ENCODE results near the gene DPP10.
"Not testable (repeated sequence)": the region's sequence is repeated elsewhere in the genome, so short reads cannot be mapped to it uniquely, and the experiment has no call there.

DPP10 gene

GRCh38 chr2:114507744-114508143 is 65.3 kb downstream of the DPP10 start:
- DNase-seq (ENCODE audit: low read depth, low spot score) = no peak

GRCh38 chr2:114515882-114516281 is 73.4 kb downstream of the DPP10 start:
- DNase-seq (ENCODE audit: low read depth, low spot score) = no peak

DNA sequence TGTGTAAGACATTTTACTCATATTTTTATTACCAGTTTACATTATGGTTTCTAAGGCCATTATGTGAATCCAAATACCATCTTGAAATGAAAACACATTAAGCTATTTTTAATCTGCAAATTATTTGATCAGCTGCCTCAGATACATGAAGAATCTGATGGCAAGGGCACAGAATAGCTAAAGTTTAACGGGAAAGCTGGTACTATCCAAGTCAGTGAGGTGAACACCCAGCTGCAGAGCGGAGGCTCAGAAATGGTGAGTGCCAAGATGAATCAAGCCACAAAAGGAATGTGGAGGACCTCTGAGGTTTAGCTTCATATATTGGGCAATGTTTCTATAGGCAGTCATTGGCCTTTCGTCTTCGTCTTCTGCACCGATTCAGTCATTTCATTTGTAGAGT is 75.1 kb downstream of the DPP10 start:
- no peak for DNase-seq (ENCODE audit: low read depth, low spot score)

DNA sequence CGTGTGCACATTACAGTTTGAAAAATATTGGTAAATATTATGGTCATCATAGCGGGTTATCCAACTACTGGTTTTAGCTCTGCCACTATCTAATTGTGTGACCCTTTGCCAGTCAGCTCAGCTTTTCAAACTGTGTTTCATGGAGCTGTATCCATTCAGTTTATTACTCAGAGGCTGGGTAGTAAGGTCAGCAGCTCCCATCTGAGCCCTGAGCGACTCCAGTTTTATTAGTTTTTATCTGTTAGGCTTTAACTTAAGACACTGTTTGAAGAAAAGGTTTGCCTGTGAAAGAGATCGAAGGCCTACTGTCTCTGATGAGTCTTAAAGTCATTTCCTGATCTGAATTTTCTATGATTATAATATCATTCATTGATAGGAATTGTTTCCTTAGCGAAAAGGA is 76.3 kb downstream of the DPP10 start:
- DNase-seq (ENCODE audit: low read depth, low spot score) = no peak

DNA sequence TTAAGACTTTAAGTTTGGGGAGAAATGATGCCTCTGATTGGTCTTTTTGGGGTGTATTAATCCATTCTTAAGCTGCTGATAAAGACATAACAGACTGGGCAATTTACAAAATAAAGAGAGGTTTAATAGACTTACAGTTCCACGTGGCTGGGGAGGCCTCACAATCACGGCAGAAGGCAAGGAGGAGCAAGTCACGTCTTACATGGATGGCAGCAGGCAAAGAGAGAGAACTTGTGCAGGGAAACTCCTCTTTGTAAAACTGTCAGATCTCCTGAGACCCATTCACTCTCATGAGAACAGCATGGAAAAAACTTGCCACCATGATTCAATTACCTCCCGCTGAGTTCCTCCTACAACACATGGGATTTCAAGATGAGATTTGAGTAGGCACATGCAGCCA is 80.2 kb downstream of the DPP10 start:
- not testable (repeated sequence) for DNase-seq (ENCODE audit: low read depth, low spot score)

GRCh38 chr2:114525955-114526354 is 83.5 kb downstream of the DPP10 start:
- DNase-seq (ENCODE audit: low read depth, low spot score) = no peak

- DNase-seq (ENCODE audit: low read depth, low spot score) = no peak
Measured at GRCh38 chr2:114526841-114527240, 84.4 kb downstream of the DPP10 start.

DNA sequence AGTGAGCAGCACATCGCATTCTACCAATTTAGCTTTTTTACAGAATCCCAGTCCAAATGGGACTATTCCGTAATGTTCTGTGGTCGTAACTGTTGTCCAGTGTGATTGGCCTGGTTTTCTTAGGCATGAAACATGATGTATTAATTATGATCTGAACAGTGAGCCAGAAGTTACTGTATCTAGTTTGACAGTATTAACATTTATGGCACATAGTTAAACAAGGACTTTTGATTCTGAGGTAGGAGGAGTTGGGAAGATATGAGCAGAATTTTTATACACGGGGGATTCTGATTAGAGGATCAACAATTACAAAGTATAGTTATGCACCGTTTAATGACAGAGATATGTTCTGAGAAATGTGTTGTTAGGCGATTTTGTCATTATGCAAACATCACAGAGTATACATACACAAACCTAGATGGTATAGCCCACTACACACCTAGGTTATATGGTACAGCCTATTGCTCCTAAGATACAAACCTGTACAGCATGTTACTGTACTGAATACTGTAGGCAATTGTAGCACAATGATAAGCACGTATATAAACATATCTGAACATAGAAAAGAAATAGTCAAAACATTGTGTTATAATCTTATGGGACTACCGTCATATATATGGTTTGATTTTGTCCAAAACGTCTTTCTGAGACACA is 85.0 kb downstream of the DPP10 start:
- DNase-seq (ENCODE audit: low read depth, low spot score) = no peak

- DNase-seq (ENCODE audit: low read depth, low spot score) = no peak
Measured at GRCh38 chr2:114534116-114535084, 92.0 kb downstream of the DPP10 start.

DNA sequence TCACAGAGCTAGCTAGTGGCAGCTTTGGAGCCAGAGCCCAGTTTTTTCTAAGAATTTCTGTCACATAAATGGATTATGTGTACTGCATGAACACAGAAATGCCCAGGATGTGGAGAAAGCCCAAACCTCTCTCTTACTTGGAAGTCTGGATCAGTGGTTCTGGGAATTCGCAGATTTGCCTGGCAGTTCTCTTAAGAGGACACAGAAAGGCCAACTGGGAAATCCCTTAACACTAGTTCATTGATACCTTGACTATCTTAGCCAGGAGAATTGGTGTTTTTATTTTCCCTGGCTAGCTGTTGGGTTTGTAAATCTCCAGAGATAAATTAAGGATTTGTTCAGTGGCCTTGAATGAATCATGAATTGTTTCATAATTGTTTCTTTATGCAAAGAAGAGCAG is 95.3 kb downstream of the DPP10 start:
- no peak for DNase-seq (ENCODE audit: low read depth, low spot score)

DNA sequence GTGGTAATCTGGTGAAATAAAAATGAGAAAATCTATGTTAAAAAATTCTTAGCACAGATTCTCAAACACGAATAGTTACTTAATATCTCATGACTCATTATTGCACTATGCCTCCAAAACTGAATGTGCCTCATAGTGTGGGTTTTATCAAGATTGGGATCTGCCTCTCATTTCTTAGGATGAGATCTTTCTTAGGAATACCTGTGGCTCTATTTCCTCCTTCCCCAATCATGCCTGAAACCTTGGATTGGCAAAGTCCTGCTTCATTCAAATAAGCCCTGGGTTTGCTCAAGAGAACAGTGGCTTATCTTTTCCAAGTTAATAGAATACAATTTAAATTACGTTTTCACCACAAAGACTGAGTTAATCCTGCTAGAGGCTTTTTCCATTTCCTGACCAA is 100.3 kb downstream of the DPP10 start:
- DNase-seq (ENCODE audit: low read depth, low spot score) = no peak

GRCh38 chr2:114543236-114543766 is 100.9 kb downstream of the DPP10 start:
- DNase-seq (ENCODE audit: low read depth, low spot score) = no peak

GRCh38 chr2:114545052-114545451 is 102.6 kb downstream of the DPP10 start:
- no peak for DNase-seq (ENCODE audit: low read depth, low spot score)

DNA sequence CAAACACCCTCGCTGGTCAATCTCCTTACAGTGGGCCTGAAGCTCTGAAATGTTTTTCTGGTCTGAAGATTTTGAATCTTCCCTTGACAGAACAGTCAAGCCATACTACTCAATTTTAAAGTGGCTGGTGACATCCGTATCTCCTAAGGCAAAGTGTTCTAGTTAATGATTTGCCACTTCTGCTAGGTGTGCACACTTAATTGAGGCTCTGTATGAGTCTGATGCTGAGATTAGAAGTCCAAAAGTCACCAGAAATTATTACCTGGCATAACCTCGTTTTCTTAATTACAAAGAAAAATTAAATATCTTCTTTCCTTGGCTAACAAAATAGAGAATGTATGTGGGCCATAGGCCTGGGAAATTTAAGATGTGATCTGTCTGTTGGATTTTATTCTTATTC is 104.1 kb downstream of the DPP10 start:
- no peak for DNase-seq (ENCODE audit: low read depth, low spot score)

DNA sequence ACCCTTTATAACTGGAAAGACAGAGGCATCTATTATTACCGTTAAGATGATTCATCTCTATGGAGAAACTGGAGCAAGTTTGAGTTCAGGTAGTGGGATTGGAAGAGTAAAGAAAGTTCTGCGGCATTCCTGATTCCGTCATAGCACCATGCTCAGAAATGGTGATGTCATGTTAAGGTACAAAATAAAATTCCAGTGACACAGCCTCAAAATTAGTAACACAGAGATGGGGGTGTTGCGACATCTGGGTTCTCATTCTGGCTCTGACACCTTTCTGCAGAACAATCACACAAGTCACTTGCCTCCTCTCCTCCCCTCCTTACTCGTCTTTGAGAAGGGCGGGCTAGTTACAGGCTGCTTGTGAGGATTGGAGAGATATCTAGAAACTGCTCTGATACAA is 105.7 kb downstream of the DPP10 start:
- no peak for DNase-seq (ENCODE audit: low read depth, low spot score)

GRCh38 chr2:114550364-114550763 is 107.9 kb downstream of the DPP10 start:
- no peak for DNase-seq (ENCODE audit: low read depth, low spot score)

- DNase-seq (ENCODE audit: low read depth, low spot score) = no peak
Measured at GRCh38 chr2:114550895-114551793, 108.7 kb downstream of the DPP10 start.

GRCh38 chr2:114553027-114553426 is 110.6 kb downstream of the DPP10 start:
- no peak for DNase-seq (ENCODE audit: low read depth, low spot score)

DNA sequence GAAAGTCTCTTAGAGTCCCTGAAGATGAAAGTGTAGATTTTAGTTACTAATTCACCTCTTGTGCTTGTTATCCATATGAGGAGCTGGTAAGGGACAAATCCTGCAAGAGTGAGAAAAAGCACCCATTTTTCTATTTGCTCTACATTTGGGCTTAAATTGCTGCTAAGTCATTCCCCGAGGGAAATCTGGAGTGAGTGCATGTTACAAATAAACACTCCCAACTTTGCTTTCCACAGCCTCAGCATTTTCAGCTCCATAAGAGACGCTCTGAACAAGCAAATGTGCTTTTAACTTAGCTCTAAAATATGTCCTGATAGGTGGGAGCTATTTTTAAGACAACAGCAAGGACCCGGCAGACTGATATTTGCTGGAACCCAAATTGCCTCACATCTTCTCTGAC is 126.7 kb downstream of the DPP10 start:
- no peak for DNase-seq (ENCODE audit: low read depth, low spot score)

- DNase-seq (ENCODE audit: low read depth, low spot score) = no peak
Measured at GRCh38 chr2:114577657-114578056, 135.2 kb downstream of the DPP10 start.

DNA sequence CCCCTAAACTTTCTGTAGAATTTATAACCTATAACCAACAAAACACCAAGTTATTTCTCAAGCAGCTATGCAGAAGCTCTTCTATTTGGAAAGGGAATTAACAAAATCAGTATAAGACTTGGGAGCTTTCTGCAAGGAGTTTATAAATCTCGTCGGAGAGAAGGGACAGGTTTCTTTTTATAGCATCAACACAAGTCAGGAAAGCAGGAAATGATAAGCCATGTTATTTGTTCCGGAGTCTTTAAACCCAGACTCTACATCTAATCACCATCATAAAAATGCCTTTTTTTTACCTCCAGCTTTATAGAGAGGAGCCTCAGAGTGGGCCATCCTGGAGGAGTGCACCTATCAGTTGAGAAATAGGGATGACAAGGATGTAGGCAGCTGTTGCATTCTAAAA is 137.1 kb downstream of the DPP10 start:
- no peak for DNase-seq (ENCODE audit: low read depth, low spot score)

- no peak for DNase-seq (ENCODE audit: low read depth, low spot score)
Measured at GRCh38 chr2:114580691-114581090, 138.2 kb downstream of the DPP10 start.
